Colonic mucosa (tissue), 4 donors: ENCODE data around the gene MAML2. TPM values are rescaled to one million over a fixed set of nuclear protein-coding genes. Genes with fewer than 3 reads are reported as not detected.
A peak's percentile ranks its signal among the peaks of the same experiment; 100 is the strongest.

Experiments
- DNase-seq: peaks from one replicate; pipeline ENCODE4 v3.0.0-alpha.2; 2020
- H3K27ac ChIP-seq: fragments of 200-600 bp; one replicate; pipeline ENCODE4 v1.8.0; 2021
- H3K27me3 ChIP-seq: fragments of 200-600 bp; one replicate; pipeline ENCODE4 v1.8.0; 2021
- H3K36me3 ChIP-seq: fragments of 200-600 bp; one replicate; pipeline ENCODE4 v1.8.0; 2021
- H3K4me1 ChIP-seq: fragments of 200-600 bp; one replicate; pipeline ENCODE4 v1.8.0; 2021; ENCODE audit warnings: mild to moderate bottlenecking
- H3K4me3 ChIP-seq: fragments of 200-600 bp; one replicate; pipeline ENCODE4 v1.8.0; 2021
- H3K9ac ChIP-seq, 2 donors: one replicate each; pipeline ENCODE4 v1.7.0; 2013; ENCODE audit warnings: control low read depth in 2 of 2, low read depth in 2 of 2, low read length in 2 of 2
- H3K9me3 ChIP-seq: fragments of 200-600 bp; one replicate; pipeline ENCODE4 v1.8.0; 2021
- intact Hi-C: fragments of 100-400 bp; cut with DNase I; formaldehyde crosslinking; loops from one replicate; pipeline ENCODE4 v1.14.1; 2022
- total RNA-seq, 2 donors: library from RNA; stranded (reverse); fragmentation: NEBNext Ultra II Directional in 1 of 2; extraction: Animal tissue kit (Norgen Biotek cat#: 25700) in 1 of 2; gene quantifications; one replicate each; pipeline ENCODE4 v1.2.1, GENCODE V29; 2021
- TF ChIP-seq, protein P1 (sequence below): fragments of 200-600 bp; IDR thresholded peaks from one replicate; pipeline ENCODE4 v1.8.0; 2022; ENCODE audit warnings: antibody characterized with exemption, mild to moderate bottlenecking
- donor health status: healthy.
- donor health status: DM: no; HTN: no; CAD: no.
- donor health status: DM: no; HTN: no; CAD: no.

MAML2 gene
- total RNA-seq, 2 donors from 2014 or later: 10.4 to 11.0 TPM

DNA sequence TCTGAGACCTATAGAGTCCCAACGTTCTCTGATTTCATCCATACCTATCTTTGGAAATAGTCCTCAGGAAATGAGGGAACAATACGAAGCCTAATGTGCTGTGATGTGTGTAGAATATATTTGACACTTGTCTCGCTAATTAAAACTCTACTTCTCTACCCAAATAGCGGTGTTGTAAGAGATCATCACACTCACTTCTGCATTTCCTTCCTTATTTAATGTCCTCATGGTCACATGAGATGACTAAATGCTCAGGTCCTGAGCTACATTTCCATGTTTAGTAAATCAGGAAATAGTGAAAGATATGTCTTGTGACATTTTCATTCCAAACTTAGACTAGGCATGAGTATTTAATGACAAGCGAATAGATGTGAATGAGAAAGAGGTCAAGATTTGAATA lies 112.3 kb downstream of the MAML2 start:
- H3K27ac ChIP-seq: no peak overlapping the region
- H3K4me1 ChIP-seq: no peaks in the 10 kb centered on the region
- H3K36me3 ChIP-seq: no peaks in the 10 kb centered on the region
- no peak overlapping the region for H3K4me3 ChIP-seq
- TF ChIP-seq, protein P1, sequence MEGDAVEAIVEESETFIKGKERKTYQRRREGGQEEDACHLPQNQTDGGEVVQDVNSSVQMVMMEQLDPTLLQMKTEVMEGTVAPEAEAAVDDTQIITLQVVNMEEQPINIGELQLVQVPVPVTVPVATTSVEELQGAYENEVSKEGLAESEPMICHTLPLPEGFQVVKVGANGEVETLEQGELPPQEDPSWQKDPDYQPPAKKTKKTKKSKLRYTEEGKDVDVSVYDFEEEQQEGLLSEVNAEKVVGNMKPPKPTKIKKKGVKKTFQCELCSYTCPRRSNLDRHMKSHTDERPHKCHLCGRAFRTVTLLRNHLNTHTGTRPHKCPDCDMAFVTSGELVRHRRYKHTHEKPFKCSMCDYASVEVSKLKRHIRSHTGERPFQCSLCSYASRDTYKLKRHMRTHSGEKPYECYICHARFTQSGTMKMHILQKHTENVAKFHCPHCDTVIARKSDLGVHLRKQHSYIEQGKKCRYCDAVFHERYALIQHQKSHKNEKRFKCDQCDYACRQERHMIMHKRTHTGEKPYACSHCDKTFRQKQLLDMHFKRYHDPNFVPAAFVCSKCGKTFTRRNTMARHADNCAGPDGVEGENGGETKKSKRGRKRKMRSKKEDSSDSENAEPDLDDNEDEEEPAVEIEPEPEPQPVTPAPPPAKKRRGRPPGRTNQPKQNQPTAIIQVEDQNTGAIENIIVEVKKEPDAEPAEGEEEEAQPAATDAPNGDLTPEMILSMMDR: no peak
- DNase-seq: no peak
- H3K27me3 ChIP-seq: no peaks in the 10 kb centered on the region
- no peaks in the 10 kb centered on the region for H3K9me3 ChIP-seq
- intact Hi-C loops: no loop called here
- no peak overlapping the region for H3K9ac ChIP-seq

DNA sequence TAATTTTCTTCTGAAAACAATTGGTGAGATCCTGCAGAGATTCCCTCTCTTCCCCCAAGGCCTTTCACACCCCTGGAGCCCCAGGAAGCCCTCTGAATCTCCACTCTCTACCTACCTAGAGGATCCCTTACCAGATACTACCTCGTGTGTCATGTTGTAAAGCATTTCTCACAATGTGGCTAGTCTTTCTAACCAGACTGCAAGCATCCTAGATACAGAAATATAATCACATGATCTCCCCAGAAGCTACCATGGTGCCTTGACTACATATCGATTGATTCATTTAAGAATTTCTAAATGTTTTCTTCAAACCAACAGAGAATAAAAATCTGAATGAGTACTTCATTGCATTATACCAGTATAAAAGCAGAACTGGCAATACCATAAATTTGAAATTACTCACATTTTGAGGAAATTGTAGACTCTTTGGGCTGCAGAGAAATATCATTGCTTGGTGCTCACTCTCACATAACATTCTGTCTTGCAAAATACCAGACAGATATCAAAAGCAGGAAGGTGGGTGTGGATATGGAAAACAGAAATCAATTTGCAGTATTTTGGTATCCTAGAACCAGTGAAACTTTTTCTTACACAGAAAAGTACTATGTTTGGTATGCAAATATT lies 113.5 kb downstream of the MAML2 start:
- Histone ChIP-seq H3K9ac (no peak overlapping the region), H3K27me3 (no peaks in the 10 kb centered on the region)
- intact Hi-C loops: no loop called here

DNA sequence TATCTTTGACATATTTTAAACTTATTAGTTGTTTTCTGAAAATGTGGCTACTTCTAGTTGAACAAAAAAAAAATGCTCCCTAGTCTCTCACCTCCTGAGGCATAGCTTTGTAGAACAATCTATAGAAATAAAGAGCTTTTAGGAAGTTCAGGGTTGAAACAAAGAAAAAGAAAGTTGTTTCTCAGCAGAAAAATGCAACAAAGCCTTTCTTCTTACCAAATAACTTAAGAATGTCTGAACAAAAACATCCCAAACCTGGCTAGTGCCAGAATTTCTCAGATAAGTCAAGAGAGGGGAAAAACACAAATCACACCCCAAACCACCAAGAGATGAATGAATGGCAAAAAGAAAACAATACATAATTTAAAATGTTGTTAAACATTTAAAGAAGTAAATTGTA lies 114.1 kb downstream of the MAML2 start:
- intact Hi-C loops: no loop called here
- H3K9ac ChIP-seq: no peak overlapping the region

More for the DNA sequence above, 113.5 kb downstream of the MAML2 start:
- H3K36me3 ChIP-seq: no peaks in the 10 kb centered on the region
- H3K4me3 ChIP-seq: no peak overlapping the region
- H3K27ac ChIP-seq: no peak overlapping the region
- H3K4me1 ChIP-seq: no peaks in the 10 kb centered on the region
- H3K9me3 ChIP-seq: no peaks in the 10 kb centered on the region
- DNase-seq: no peak
- TF ChIP-seq, protein P1: no peak

DNA sequence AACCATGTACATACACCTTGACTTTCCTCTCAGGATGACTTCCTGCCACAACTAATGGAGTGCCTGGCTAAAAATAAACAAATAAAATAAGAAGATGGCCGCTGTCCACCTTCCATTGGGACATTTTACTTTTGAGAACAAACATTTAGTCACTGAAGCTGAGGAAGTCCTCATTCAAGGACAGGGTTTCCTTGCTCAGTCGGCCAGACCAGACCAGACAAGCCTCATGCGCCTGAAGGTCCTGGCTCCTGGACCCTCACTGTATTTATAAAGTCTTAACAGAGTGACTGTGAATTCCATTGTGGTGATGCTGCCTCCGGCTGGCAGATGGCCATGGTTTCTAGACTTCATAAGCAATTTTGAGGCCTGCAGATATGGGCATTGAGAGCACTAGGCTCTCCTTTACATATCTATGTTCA lies 114.5 kb downstream of the MAML2 start:
- TF ChIP-seq, protein P1: no peak
- peak overlapping the region; percentile 14 for H3K27ac ChIP-seq
- H3K4me3 ChIP-seq: no peak overlapping the region
- H3K9me3 ChIP-seq: no peaks in the 10 kb centered on the region
- H3K27me3 ChIP-seq: no peaks in the 10 kb centered on the region
- H3K9ac ChIP-seq: no peak overlapping the region
- DNase-seq: peak; percentile 34
- intact Hi-C loops: no loop called here
- H3K36me3 ChIP-seq: no peaks in the 10 kb centered on the region
- H3K4me1 ChIP-seq: no peaks in the 10 kb centered on the region

More for the DNA sequence above, 114.1 kb downstream of the MAML2 start:
- Histone ChIP-seq H3K4me1 (no peaks in the 10 kb centered on the region), H3K36me3 (no peaks in the 10 kb centered on the region), H3K27ac (no peak overlapping the region), H3K9me3 (no peaks in the 10 kb centered on the region), H3K27me3 (no peaks in the 10 kb centered on the region), H3K4me3 (no peak overlapping the region)
- TF ChIP-seq, protein P1: no peak
- DNase-seq: no peak

DNA sequence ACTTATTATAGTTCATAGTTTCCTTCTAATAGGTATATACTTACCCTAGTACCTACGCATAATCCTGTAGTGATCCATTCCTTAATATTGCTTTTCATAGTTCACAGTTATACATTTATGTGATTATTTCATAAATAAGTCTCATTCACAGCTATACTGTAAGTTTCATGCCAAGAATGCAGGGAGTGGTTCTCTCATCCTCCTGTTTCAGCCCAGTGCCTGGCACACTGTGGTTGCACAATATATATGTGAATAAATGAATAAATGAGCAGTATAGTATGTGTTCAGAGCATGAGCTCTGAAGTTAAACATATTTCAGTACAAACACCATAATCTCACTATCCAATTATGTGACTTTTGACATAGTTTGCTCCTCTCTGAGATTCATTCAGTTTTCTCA lies 115.8 kb downstream of the MAML2 start:
- H3K4me1 ChIP-seq: no peaks in the 10 kb centered on the region
- H3K4me3 ChIP-seq: no peak overlapping the region
- H3K9me3 ChIP-seq: no peaks in the 10 kb centered on the region
- DNase-seq: no peak
- no peaks in the 10 kb centered on the region for H3K36me3 ChIP-seq
- intact Hi-C loops: no loop called here
- TF ChIP-seq, protein P1: no peak
- no peak overlapping the region for H3K27ac ChIP-seq
- no peaks in the 10 kb centered on the region for H3K27me3 ChIP-seq
- no peak overlapping the region for H3K9ac ChIP-seq
